Measurements from ENCODE around the gene PTPN4.

Gene PTPN4

GRCh38 chr2:119819846-119820245 lies 60.1 kb downstream of the PTPN4 start:
- in situ Hi-C loops (cut with HindIII; ENCODE audit: low pct_ligation_motif_present, low sequenced_read_pairs): no loop called here
- no peaks in the 10 kb centered on the region for H3K36me3 ChIP-seq (replicated peaks)
- no peaks in the 10 kb centered on the region for H3K27me3 ChIP-seq (replicated peaks)
- peak; percentile 7 for DNase-seq
- H3K27ac ChIP-seq: no peak overlapping the region
- no peak for TF ChIP-seq CTCF (IDR thresholded peaks at IDR 0.05; ENCODE audit: low read depth, low read length, missing control alignments)
- no peak overlapping the region for H3K4me3 ChIP-seq (ENCODE audit: low read depth, low read length)

GRCh38 chr2:119820275-119820674 lies 60.6 kb downstream of the PTPN4 start:
- TF ChIP-seq CTCF (IDR thresholded peaks at IDR 0.05; ENCODE audit: low read depth, low read length, missing control alignments): peak; percentile 8
- Histone ChIP-seq H3K36me3 (replicated peaks) (no peaks in the 10 kb centered on the region), H3K27me3 (replicated peaks) (no peaks in the 10 kb centered on the region), H3K4me3 (ENCODE audit: low read depth, low read length) (no peak overlapping the region), H3K27ac (no peak overlapping the region)
- DNase-seq: peak; percentile 87
- in situ Hi-C loops (cut with HindIII; ENCODE audit: low pct_ligation_motif_present, low sequenced_read_pairs): no loop called here

- Histone ChIP-seq H3K27ac (no peak overlapping the region), H3K27me3 (replicated peaks) (no peaks in the 10 kb centered on the region), H3K36me3 (replicated peaks) (no peaks in the 10 kb centered on the region), H3K4me3 (ENCODE audit: low read depth, low read length) (no peak overlapping the region)
- TF ChIP-seq CTCF (IDR thresholded peaks at IDR 0.05; ENCODE audit: low read depth, low read length, missing control alignments): no peak
- in situ Hi-C loops (cut with HindIII; ENCODE audit: low pct_ligation_motif_present, low sequenced_read_pairs): no loop called here
- no peak for DNase-seq
Observed at GRCh38 chr2:119821266-119821665, 61.5 kb downstream of the PTPN4 start.

- in situ Hi-C loops (cut with HindIII; ENCODE audit: low pct_ligation_motif_present, low sequenced_read_pairs): no loop called here
- Histone ChIP-seq H3K27me3 (replicated peaks) (no peaks in the 10 kb centered on the region), H3K36me3 (replicated peaks) (no peaks in the 10 kb centered on the region), H3K4me3 (ENCODE audit: low read depth, low read length) (no peak overlapping the region), H3K27ac (no peak overlapping the region)
- DNase-seq: peak; percentile 43
- peak; percentile 80 for TF ChIP-seq CTCF (IDR thresholded peaks at IDR 0.05; ENCODE audit: low read depth, low read length, missing control alignments)
Observed at GRCh38 chr2:119823734-119824334, 64.1 kb downstream of the PTPN4 start.

- H3K27me3 ChIP-seq (replicated peaks): no peaks in the 10 kb centered on the region
- no peaks in the 10 kb centered on the region for H3K36me3 ChIP-seq (replicated peaks)
- H3K27ac ChIP-seq: no peak overlapping the region
- TF ChIP-seq CTCF (IDR thresholded peaks at IDR 0.05; ENCODE audit: low read depth, low read length, missing control alignments): peak; percentile 87
- H3K4me3 ChIP-seq (ENCODE audit: low read depth, low read length): no peak overlapping the region
- DNase-seq: peak; percentile 45
- in situ Hi-C loops (cut with HindIII; ENCODE audit: low pct_ligation_motif_present, low sequenced_read_pairs): no loop called here
Observed at GRCh38 chr2:119826370-119826961, 66.7 kb downstream of the PTPN4 start.
